ENCODE measurements around the gene HBEGF. TPM values are rescaled to one million over a fixed set of nuclear protein-coding genes. Genes with fewer than 3 reads are reported as not detected.
A peak's percentile ranks its signal among the peaks of the same experiment; 100 is the strongest.

Gene HBEGF
- total RNA-seq, 1 donor from 2014 or later: 20.4 TPM

- no peak for DNase-seq (ENCODE audit: low read depth in 2 of 2)
Measured at GRCh38 chr5:140305471-140305870, 40.9 kb downstream of the HBEGF start.

- DNase-seq (ENCODE audit: low read depth in 2 of 2): no peak
Measured at GRCh38 chr5:140303966-140304365, 42.4 kb downstream of the HBEGF start.

GRCh38 chr5:140302786-140303639 is 43.4 kb downstream of the HBEGF start, which contains the start of gene PFDN1:
Gene PFDN1, minus strand, starts transcription at chr5:140303101. Its CDS starts 28 bp downstream, at chr5:140303073.
- peak; percentile 95 to 97 for DNase-seq (ENCODE audit: low read depth in 2 of 2)

GRCh38 chr5:140301136-140301535 is 45.3 kb downstream of the HBEGF start:
- no peak for DNase-seq (ENCODE audit: low read depth in 2 of 2)

GRCh38 chr5:140299056-140299455 is 47.3 kb downstream of the HBEGF start:
- no peak for DNase-seq (ENCODE audit: low read depth in 2 of 2)

- DNase-seq (ENCODE audit: low read depth in 2 of 2): peak in 1 of 2 donors; percentile 68
Measured at GRCh38 chr5:140298183-140298601, 48.2 kb downstream of the HBEGF start.

GRCh38 chr5:140297283-140297682 is 49.1 kb downstream of the HBEGF start:
- no peak for DNase-seq (ENCODE audit: low read depth in 2 of 2)

GRCh38 chr5:140296289-140296688 is 50.1 kb downstream of the HBEGF start:
- no peak for DNase-seq (ENCODE audit: low read depth in 2 of 2)

GRCh38 chr5:140295414-140295813 is 51.0 kb downstream of the HBEGF start:
- DNase-seq (ENCODE audit: low read depth in 2 of 2): peak; percentile 73 to 98

GRCh38 chr5:140294753-140295152 is 51.6 kb downstream of the HBEGF start:
- no peak for DNase-seq (ENCODE audit: low read depth in 2 of 2)

- DNase-seq (ENCODE audit: low read depth in 2 of 2): no peak
Measured at GRCh38 chr5:140293849-140294100, 52.6 kb downstream of the HBEGF start.

GRCh38 chr5:140293091-140293848 is 53.1 kb downstream of the HBEGF start:
- peak; percentile 56 to 68 for DNase-seq (ENCODE audit: low read depth in 2 of 2)

GRCh38 chr5:140292212-140293036 is 54.0 kb downstream of the HBEGF start:
- DNase-seq (ENCODE audit: low read depth in 2 of 2): peak; percentile 54 to 55

- no peak for DNase-seq (ENCODE audit: low read depth in 2 of 2)
Measured at GRCh38 chr5:140287801-140288521, 58.4 kb downstream of the HBEGF start.

GRCh38 chr5:140286424-140286823 is 60.0 kb downstream of the HBEGF start:
- no peak for DNase-seq (ENCODE audit: low read depth in 2 of 2)

- DNase-seq (ENCODE audit: low read depth in 2 of 2): no peak
Measured at GRCh38 chr5:140284013-140284412, 62.4 kb downstream of the HBEGF start.

Other genes with a start within 250 kb of the HBEGF start
- gene PURA, start 232.5 kb downstream of the HBEGF start, total RNA-seq: 5.0 and 8.3 TPM in 2 replicates
- 2.0 and 3.4 TPM in 2 replicates for gene IGIP, start 220.7 kb downstream of the HBEGF start, total RNA-seq
- 9.2 and 9.5 TPM in 2 replicates for gene CYSTM1, start 171.4 kb downstream of the HBEGF start, total RNA-seq
- gene PFDN1, start 43.5 kb downstream of the HBEGF start, total RNA-seq: 61.9 and 64.7 TPM in 2 replicates
- gene SLC4A9, start 13.6 kb upstream of the HBEGF start, total RNA-seq: under 0.01 TPM in 1 of 2 replicates, not detected in the other
- 39.2 and 47.0 TPM in 2 replicates for gene ANKHD1, start 55.2 kb upstream of the HBEGF start, total RNA-seq
- 0.87 and 1.2 TPM in 2 replicates for gene EIF4EBP3, start 201.1 kb upstream of the HBEGF start, total RNA-seq
- gene SRA1, start 210.9 kb upstream of the HBEGF start, total RNA-seq: 16.3 and 20.6 TPM in 2 replicates
- 3.3 and 6.7 TPM in 2 replicates for gene APBB3, start 218.0 kb upstream of the HBEGF start, total RNA-seq
- 12.4 and 21.8 TPM in 2 replicates for gene SLC35A4, start 218.2 kb upstream of the HBEGF start, total RNA-seq

Data from lung microvascular endothelial cell (primary cell).